SH-SY5Y (cell line): ENCODE measurements around the gene KCNK10.

Source experiments
- GATA2 ChIP-seq: IDR thresholded peaks from 2 replicates; pipeline ENCODE4 v1.6.1; 2011; ENCODE audit warnings: mild to moderate bottlenecking, low read depth, low read length
- GATA3 ChIP-seq: IDR thresholded peaks from 2 replicates; pipeline ENCODE4 v1.6.1; 2011; ENCODE audit warnings: low read depth, mild to moderate bottlenecking, low read length, moderate library complexity

- TF ChIP-seq GATA2 = no peak
- TF ChIP-seq GATA3 = no peak
Observed at GRCh38 chr14:88209273-88209672, 113.8 kb downstream of the KCNK10 start.
